Hematopoietic multipotent progenitor cell treated with erythropoietin and hydrocortisone succinate and interleukin-3 and kit ligand, for 15 days (in vitro differentiated cells): ENCODE measurements around the gene TRPV2.

Source experiments
- DNase-seq: peaks from one replicate; pipeline ENCODE4 v3.0.0-alpha.2; 2015; ENCODE audit warnings: low spot score

Gene TRPV2

GRCh38 chr17:16477255-16477654 lies 61.9 kb downstream of the TRPV2 start:
- DNase-seq, result no peak

- no peak for DNase-seq
These were observed 62.3 kb downstream of the TRPV2 start for GRCh38 chr17:16477666-16478065.

- no peak for DNase-seq
These were observed 63.3 kb downstream of the TRPV2 start for GRCh38 chr17:16478649-16479048.

- DNase-seq, result no peak
These were observed 63.9 kb downstream of the TRPV2 start for GRCh38 chr17:16479264-16479663.

- no peak for DNase-seq
These were observed 65.6 kb downstream of the TRPV2 start for GRCh38 chr17:16480995-16481394.

GRCh38 chr17:16482253-16482652 lies 66.9 kb downstream of the TRPV2 start:
- no peak for DNase-seq

- no peak for DNase-seq
These were observed 67.8 kb downstream of the TRPV2 start for GRCh38 chr17:16483021-16483645.

GRCh38 chr17:16484445-16485175 lies 69.2 kb downstream of the TRPV2 start:
- DNase-seq, result no peak
